ENCODE measurements around the gene SPSB4.

GRCh38 chr3:141181196-141181595, 130.0 kb downstream of the SPSB4 start:
- TF ChIP-seq JUNB (CRISPR knock-in tag; conservative IDR thresholded peaks at IDR 0.05) (no peak), CUX1 (CRISPR knock-in tag; IDR thresholded peaks at IDR 0.05) (no peak), ZZZ3 (IDR thresholded peaks at IDR 0.05) (no peak), SOX6 (IDR thresholded peaks at IDR 0.05) (no peak), SUPT5H (IDR thresholded peaks at IDR 0.05) (no peak)
- TF ChIP-seq, protein P1, sequence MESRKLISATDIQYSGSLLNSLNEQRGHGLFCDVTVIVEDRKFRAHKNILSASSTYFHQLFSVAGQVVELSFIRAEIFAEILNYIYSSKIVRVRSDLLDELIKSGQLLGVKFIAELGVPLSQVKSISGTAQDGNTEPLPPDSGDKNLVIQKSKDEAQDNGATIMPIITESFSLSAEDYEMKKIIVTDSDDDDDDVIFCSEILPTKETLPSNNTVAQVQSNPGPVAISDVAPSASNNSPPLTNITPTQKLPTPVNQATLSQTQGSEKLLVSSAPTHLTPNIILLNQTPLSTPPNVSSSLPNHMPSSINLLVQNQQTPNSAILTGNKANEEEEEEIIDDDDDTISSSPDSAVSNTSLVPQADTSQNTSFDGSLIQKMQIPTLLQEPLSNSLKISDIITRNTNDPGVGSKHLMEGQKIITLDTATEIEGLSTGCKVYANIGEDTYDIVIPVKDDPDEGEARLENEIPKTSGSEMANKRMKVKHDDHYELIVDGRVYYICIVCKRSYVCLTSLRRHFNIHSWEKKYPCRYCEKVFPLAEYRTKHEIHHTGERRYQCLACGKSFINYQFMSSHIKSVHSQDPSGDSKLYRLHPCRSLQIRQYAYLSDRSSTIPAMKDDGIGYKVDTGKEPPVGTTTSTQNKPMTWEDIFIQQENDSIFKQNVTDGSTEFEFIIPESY (CRISPR knock-in tag; IDR thresholded peaks at IDR 0.05): no peak
